ENCODE data around the gene FOLR3.

FOLR3 gene

DNA sequence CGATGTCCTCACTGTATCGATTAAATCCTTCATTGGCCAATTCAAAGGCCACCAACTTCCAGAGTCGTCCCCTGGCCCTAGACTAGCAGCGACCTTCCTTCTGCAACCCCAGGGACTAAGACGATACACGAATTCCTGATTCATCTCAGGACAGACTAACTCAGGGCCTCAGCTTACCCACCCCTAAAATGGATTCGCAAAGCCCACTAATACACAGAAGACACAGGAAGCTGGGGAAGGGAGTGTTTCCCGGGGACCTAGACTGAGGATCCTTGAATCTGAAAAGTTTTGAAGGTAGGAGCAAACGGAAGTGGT is 32.9 kb upstream of the FOLR3 start:
- Histone ChIP-seq H3K9ac (ENCODE audit: low read depth, low read length, poor library complexity, severe bottlenecking) (peak overlapping the region; percentile 98), H3K4me2 (ENCODE audit: low read depth, low read length, poor library complexity, severe bottlenecking) (peak overlapping the region; percentile 96), H3F3A (ENCODE audit: low read depth) (peaks cover 7% of the 10 kb centered on the region; the same call in 1 of the 2 replicates), H4K20me1 (ENCODE audit: insufficient read depth, low read length, poor library complexity, severe bottlenecking) (peaks cover 4% of the 10 kb centered on the region), H3K9me2 (replicated peaks; ENCODE audit: low read depth, low read length) (no peaks in the 10 kb centered on the region), H3K9me3 (ENCODE audit: insufficient read depth, low read depth, low read length) (no peaks in the 10 kb centered on the region), H3K27me3 (ENCODE audit: insufficient read depth, low read length, poor library complexity, severe bottlenecking) (no peaks in the 10 kb centered on the region), H3K4me1 (ENCODE audit: insufficient read depth, low read length, poor library complexity, severe bottlenecking) (peaks cover 45% of the 10 kb centered on the region), H3K79me2 (ENCODE audit: insufficient read depth, low read length) (peaks cover 43% of the 10 kb centered on the region), H3K4me3 (ENCODE audit: low read length, poor library complexity, severe bottlenecking) (peak overlapping the region; percentile 99), H3K36me3 (ENCODE audit: insufficient read depth, low read length) (peaks cover 13% of the 10 kb centered on the region; the same call in 1 of the 2 replicates), H2AFZ (ENCODE audit: low read length) (peak overlapping the region; percentile 64)
- TF ChIP-seq, protein P1, sequence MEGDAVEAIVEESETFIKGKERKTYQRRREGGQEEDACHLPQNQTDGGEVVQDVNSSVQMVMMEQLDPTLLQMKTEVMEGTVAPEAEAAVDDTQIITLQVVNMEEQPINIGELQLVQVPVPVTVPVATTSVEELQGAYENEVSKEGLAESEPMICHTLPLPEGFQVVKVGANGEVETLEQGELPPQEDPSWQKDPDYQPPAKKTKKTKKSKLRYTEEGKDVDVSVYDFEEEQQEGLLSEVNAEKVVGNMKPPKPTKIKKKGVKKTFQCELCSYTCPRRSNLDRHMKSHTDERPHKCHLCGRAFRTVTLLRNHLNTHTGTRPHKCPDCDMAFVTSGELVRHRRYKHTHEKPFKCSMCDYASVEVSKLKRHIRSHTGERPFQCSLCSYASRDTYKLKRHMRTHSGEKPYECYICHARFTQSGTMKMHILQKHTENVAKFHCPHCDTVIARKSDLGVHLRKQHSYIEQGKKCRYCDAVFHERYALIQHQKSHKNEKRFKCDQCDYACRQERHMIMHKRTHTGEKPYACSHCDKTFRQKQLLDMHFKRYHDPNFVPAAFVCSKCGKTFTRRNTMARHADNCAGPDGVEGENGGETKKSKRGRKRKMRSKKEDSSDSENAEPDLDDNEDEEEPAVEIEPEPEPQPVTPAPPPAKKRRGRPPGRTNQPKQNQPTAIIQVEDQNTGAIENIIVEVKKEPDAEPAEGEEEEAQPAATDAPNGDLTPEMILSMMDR (conservative IDR thresholded peaks at IDR 0.05; ENCODE audit: low read length), result no peak
- no peak for TF ChIP-seq EZH2phosphoT487 (IDR thresholded peaks at IDR 0.05; ENCODE audit: borderline replicate concordance)

DNA sequence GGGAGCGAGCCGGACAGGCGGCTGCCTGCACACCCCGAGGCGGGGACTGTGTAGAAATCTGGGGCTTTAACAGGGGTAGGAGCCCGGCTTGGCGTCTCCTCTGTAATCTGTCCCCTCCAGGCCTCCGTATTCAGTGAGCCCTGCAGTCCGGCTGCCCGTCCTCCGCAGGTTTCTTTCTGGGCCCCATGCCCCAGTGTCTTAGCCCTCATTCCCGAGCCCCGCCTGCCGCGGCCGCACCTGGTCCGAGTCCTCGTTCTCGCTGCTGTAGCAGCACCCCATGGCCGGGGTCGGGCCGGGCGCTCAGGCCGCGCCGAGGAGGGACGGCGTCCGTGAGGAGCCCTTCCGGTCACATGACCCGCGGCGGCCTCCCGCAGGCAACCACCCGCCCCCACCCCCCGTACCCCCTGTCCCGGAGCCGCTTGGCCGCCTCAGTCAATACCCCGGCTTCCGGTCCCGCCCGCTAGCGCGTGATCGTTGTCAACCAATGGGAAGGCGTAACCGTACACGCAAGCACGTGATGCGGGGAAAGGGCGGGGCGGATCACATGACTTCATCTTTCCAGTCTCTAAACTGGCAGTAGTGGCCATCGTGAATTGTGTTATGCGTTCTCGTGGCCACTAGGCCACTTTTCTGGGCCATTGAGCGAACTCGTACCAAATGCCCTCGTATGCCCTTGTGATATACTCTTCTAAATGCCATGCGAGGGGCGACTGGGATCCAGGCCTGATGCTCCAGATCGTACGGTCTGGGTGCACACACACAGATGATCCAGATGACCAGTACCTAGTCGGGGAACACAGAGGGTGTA is 32.4 kb upstream of the FOLR3 start, which contains the start of gene LAMTOR1:
Gene LAMTOR1 (minus strand): TSS at position 352 of the 808 bp plus-strand sequence. CDS start 73 bp downstream, at position 279.
- H3K27me3 ChIP-seq (ENCODE audit: insufficient read depth, low read length, poor library complexity, severe bottlenecking), result no peaks in the 10 kb centered on the region
- peak within 1 kb of the TSS; percentile 99 for H3K4me3 ChIP-seq (ENCODE audit: low read length, poor library complexity, severe bottlenecking)
- no peak for TF ChIP-seq EZH2phosphoT487 (IDR thresholded peaks at IDR 0.05; ENCODE audit: borderline replicate concordance)
- TF ChIP-seq, protein P1 (conservative IDR thresholded peaks at IDR 0.05; ENCODE audit: low read length), result peak; percentile 42
- peak within 1 kb of the TSS; percentile 98 for H3K9ac ChIP-seq (ENCODE audit: low read depth, low read length, poor library complexity, severe bottlenecking)
- peaks cover 7% of the 10 kb centered on the region; the same call in 1 of the 2 replicates for H3K36me3 ChIP-seq (ENCODE audit: insufficient read depth, low read length)
- H2AFZ ChIP-seq (ENCODE audit: low read length), result peak within 1 kb of the TSS; percentile 64
- H3K79me2 ChIP-seq (ENCODE audit: insufficient read depth, low read length), result peaks cover 42% of the 10 kb centered on the region
- H3K9me2 ChIP-seq (replicated peaks; ENCODE audit: low read depth, low read length), result no peaks in the 10 kb centered on the region
- H4K20me1 ChIP-seq (ENCODE audit: insufficient read depth, low read length, poor library complexity, severe bottlenecking), result peaks cover 4% of the 10 kb centered on the region
- peaks cover 7% of the 10 kb centered on the region; the same call in 1 of the 2 replicates for H3F3A ChIP-seq (ENCODE audit: low read depth)
- H3K9me3 ChIP-seq (ENCODE audit: insufficient read depth, low read depth, low read length), result no peaks in the 10 kb centered on the region
- H3K4me1 ChIP-seq (ENCODE audit: insufficient read depth, low read length, poor library complexity, severe bottlenecking), result peaks cover 45% of the 10 kb centered on the region
- H3K4me2 ChIP-seq (ENCODE audit: low read depth, low read length, poor library complexity, severe bottlenecking), result peak within 1 kb of the TSS; percentile 96

DNA sequence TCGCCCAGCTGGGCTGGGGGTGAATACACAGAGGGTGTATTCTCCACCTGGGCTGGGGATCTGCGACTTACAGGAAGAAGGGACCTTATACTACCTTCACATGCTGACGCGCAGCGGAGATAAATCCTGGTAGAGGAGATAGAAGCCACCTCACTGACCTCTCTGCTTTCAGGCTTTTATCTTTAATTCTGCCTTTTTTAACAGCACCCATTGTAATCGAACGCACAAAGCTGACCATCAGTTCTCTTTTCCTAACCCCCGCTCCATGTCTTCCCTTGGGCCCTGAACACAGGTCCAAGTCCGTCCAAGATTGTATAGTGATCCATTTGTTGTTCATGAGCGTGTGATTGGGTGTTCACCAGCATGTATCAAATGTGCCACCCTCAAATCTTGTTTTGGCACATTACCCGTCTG is 31.8 kb upstream of the FOLR3 start:
- Histone ChIP-seq H2AFZ (ENCODE audit: low read length) (no peak overlapping the region), H3K4me1 (ENCODE audit: insufficient read depth, low read length, poor library complexity, severe bottlenecking) (peaks cover 45% of the 10 kb centered on the region), H3F3A (ENCODE audit: low read depth) (peaks cover 7% of the 10 kb centered on the region; the same call in 1 of the 2 replicates), H3K4me2 (ENCODE audit: low read depth, low read length, poor library complexity, severe bottlenecking) (peak overlapping the region; percentile 72), H3K27me3 (ENCODE audit: insufficient read depth, low read length, poor library complexity, severe bottlenecking) (no peaks in the 10 kb centered on the region), H3K9me3 (ENCODE audit: insufficient read depth, low read depth, low read length) (no peaks in the 10 kb centered on the region), H3K9me2 (replicated peaks; ENCODE audit: low read depth, low read length) (no peaks in the 10 kb centered on the region), H3K79me2 (ENCODE audit: insufficient read depth, low read length) (peaks cover 36% of the 10 kb centered on the region), H4K20me1 (ENCODE audit: insufficient read depth, low read length, poor library complexity, severe bottlenecking) (peaks cover 4% of the 10 kb centered on the region), H3K9ac (ENCODE audit: low read depth, low read length, poor library complexity, severe bottlenecking) (peak overlapping the region; percentile 60), H3K4me3 (ENCODE audit: low read length, poor library complexity, severe bottlenecking) (peak overlapping the region; percentile 67), H3K36me3 (ENCODE audit: insufficient read depth, low read length) (peaks cover 1% of the 10 kb centered on the region; the same call in 1 of the 2 replicates)
- TF ChIP-seq EZH2phosphoT487 (IDR thresholded peaks at IDR 0.05; ENCODE audit: borderline replicate concordance), result no peak
- TF ChIP-seq, protein P1 (conservative IDR thresholded peaks at IDR 0.05; ENCODE audit: low read length), result peak; percentile 33

All from Loucy (cell line).